ENCODE data around the gene DVL2.

Gene DVL2

GRCh38 chr17:7249214-7249613 is 14.9 kb upstream of the DVL2 start:
- H3K4me3 ChIP-seq = no peak overlapping the region
- no peak for TF ChIP-seq CTCF (IDR thresholded peaks at IDR 0.05)
- H3K27ac ChIP-seq = no peak overlapping the region
- no peak for DNase-seq (ENCODE audit: low spot score)

- no peak for TF ChIP-seq CTCF (IDR thresholded peaks at IDR 0.05)
- no peak overlapping the region for H3K4me3 ChIP-seq
- DNase-seq (ENCODE audit: low spot score) = no peak
- no peak overlapping the region for H3K27ac ChIP-seq
Measured at GRCh38 chr17:7248796-7249195, 14.5 kb upstream of the DVL2 start.

GRCh38 chr17:7246779-7247178 is 12.5 kb upstream of the DVL2 start:
- DNase-seq (ENCODE audit: low spot score) = peak; percentile 65
- no peak for TF ChIP-seq CTCF (IDR thresholded peaks at IDR 0.05)
- H3K4me3 ChIP-seq = no peak overlapping the region
- H3K27ac ChIP-seq = no peak overlapping the region

GRCh38 chr17:7243838-7244237 is 9.5 kb upstream of the DVL2 start:
- H3K4me3 ChIP-seq = peak overlapping the region; percentile 98
- peak; percentile 68 for DNase-seq (ENCODE audit: low spot score)

GRCh38 chr17:7243453-7243729 is 9.1 kb upstream of the DVL2 start:
- Histone ChIP-seq H3K27ac (peak overlapping the region; percentile 99 to 100), H3K4me3 (peak overlapping the region; percentile 98)
- TF ChIP-seq CTCF (IDR thresholded peaks at IDR 0.05) = no peak
- no peak for DNase-seq (ENCODE audit: low spot score)

More at GRCh38 chr17:7243838-7244237, 9.5 kb upstream of the DVL2 start:
- peak overlapping the region; percentile 99 to 100 for H3K27ac ChIP-seq

- Histone ChIP-seq H3K4me3 (peak overlapping the region; percentile 98), H3K27ac (peak overlapping the region; percentile 99 to 100)
- no peak for TF ChIP-seq CTCF (IDR thresholded peaks at IDR 0.05)
- peak; percentile 96 for DNase-seq (ENCODE audit: low spot score)
Measured at GRCh38 chr17:7242717-7243452, 8.6 kb upstream of the DVL2 start.

- DNase-seq (ENCODE audit: low spot score) = peak; percentile 95
- Histone ChIP-seq H3K4me3 (peak within 1 kb of the TSS; percentile 98), H3K27ac (peak within 1 kb of the TSS; percentile 99 to 100)
- no peak for TF ChIP-seq CTCF (IDR thresholded peaks at IDR 0.05)
Measured at GRCh38 chr17:7241783-7242716, 7.7 kb upstream of the DVL2 start, which contains the start of gene GABARAP. Gene GABARAP, minus strand, starts transcription at chr17:7242449. Its CDS starts 119 bp downstream, at chr17:7242330.

Data from coronary artery (tissue), 2 donors.